HepG2 (cell line): ENCODE results near the gene NDUFS6.

Experiments used
- BCL3 ChIP-seq: sonication (generic); formaldehyde crosslinking; IDR thresholded peaks from 2 replicates; pipeline ENCODE4 v1.5.1; 2020; ENCODE audit warnings: mild to moderate bottlenecking, missing genetic modification reagents, moderate library complexity
- CBX2 ChIP-seq, 2 experiments: fragments of 200-600 bp in 1 of 2; sonication (generic); formaldehyde crosslinking in 1 of 2; IDR thresholded peaks; 2 replicates each; pipeline versions ENCODE4 v1.7.0 to v1.8.1; 2018 to 2022; ENCODE audit warnings: low read depth in 2 of 2, low read length in 1 of 2, mild to moderate bottlenecking in 1 of 2, missing genetic modification reagents in 1 of 2
- GABPA ChIP-seq, 2 experiments: IDR thresholded peaks; 2 replicates each; pipeline ENCODE4 v1.6.1; 2011 to 2016; ENCODE audit warnings: low read depth in 2 of 2, low read length in 1 of 2, missing biosample characterization in 1 of 2, missing genetic modification characterization in 1 of 2
- HNRNPH1 ChIP-seq: fragments of 200-400 bp; formaldehyde crosslinking; optimal IDR thresholded peaks from 2 replicates; pipeline ENCODE3; 2017; ENCODE audit warnings: mild to moderate bottlenecking, low read depth, low read length
- SOX6 ChIP-seq, 2 experiments: fragments of 450-650 bp in 1 of 2; sonication (generic) in 1 of 2; formaldehyde crosslinking in 1 of 2; IDR thresholded peaks; 2 replicates each; pipeline versions ENCODE4 v1.4.0 to v1.6.1; 2017 to 2020; ENCODE audit warnings: antibody characterized with exemption in 1 of 2, mild to moderate bottlenecking in 1 of 2, missing genetic modification reagents in 1 of 2
- ZNF350 ChIP-seq: sonication (generic); formaldehyde crosslinking; IDR thresholded peaks from 2 replicates; pipeline ENCODE4 v1.4.0; 2020; ENCODE audit warnings: mild to moderate bottlenecking, low read depth, missing genetic modification reagents, borderline replicate concordance
- ZNF660 ChIP-seq: sonication (generic); formaldehyde crosslinking; IDR thresholded peaks from 2 replicates; pipeline ENCODE4 v1.5.1; 2020; ENCODE audit warnings: mild to moderate bottlenecking, low read depth, missing genetic modification reagents, borderline replicate concordance
- ZNF7 ChIP-seq: IDR thresholded peaks from 2 replicates; pipeline ENCODE4 v1.6.1; 2016; ENCODE audit warnings: missing biosample characterization, missing genetic modification reagents

GRCh38 chr5:1824903-1825841 lies 24.0 kb downstream of the NDUFS6 start:
- TF ChIP-seq BCL3 (CRISPR knock-in tag), result no peak
- no peak for TF ChIP-seq CBX2 (IDR thresholded peaks at IDR 0.05; ENCODE audit: low read depth, low read length)
- TF ChIP-seq CBX2 (CRISPR knock-in tag; IDR thresholded peaks at IDR 0.05; ENCODE audit: low read depth), result no peak
- no peak for TF ChIP-seq ZNF350
- no peak for TF ChIP-seq ZNF660 (CRISPR knock-in tag)
- TF ChIP-seq ZNF7 (CRISPR knock-in tag), result no peak
- TF ChIP-seq HNRNPH1, result no peak
- no peak for TF ChIP-seq SOX6 (IDR thresholded peaks at IDR 0.05)
- TF ChIP-seq SOX6 (CRISPR knock-in tag; IDR thresholded peaks at IDR 0.05), result no peak
- no peak for TF ChIP-seq GABPA (IDR thresholded peaks at IDR 0.05; ENCODE audit: low read depth, low read length)
- TF ChIP-seq GABPA (CRISPR knock-in tag; IDR thresholded peaks at IDR 0.05; ENCODE audit: low read depth), result no peak
